HG03025 (cell line): ENCODE data around the gene MBD6.

ENCODE experiments used
- ATAC-seq: cut with Tn5 transposase; IDR thresholded peaks from one replicate; pipeline ENCODE4 v1.9.1; 2021; ENCODE audit warnings: mild to moderate bottlenecking, moderate library complexity; ENCODE audit not compliant: unreplicated experiment, low FRiP score

Gene MBD6

GRCh38 chr12:57522011-57522886, at the start of gene MBD6:
TSS of gene MBD6 (plus strand) at chr12:57522824. CDS start at chr12:57524304, 1,480 bp downstream.
- peak; percentile 32 for ATAC-seq

- no peak for ATAC-seq
These were observed 49.2 kb upstream of the MBD6 start for GRCh38 chr12:57473392-57473791.

- ATAC-seq = no peak
These were observed 48.7 kb upstream of the MBD6 start for GRCh38 chr12:57473886-57474285.

- ATAC-seq = no peak
These were observed 48.2 kb upstream of the MBD6 start for GRCh38 chr12:57474430-57474829.

GRCh38 chr12:57474862-57475261, 47.8 kb upstream of the MBD6 start:
- no peak for ATAC-seq

- no peak for ATAC-seq
These were observed 47.1 kb upstream of the MBD6 start for GRCh38 chr12:57475271-57476161.

- no peak for ATAC-seq
These were observed 46.2 kb upstream of the MBD6 start for GRCh38 chr12:57476162-57476992.

- no peak for ATAC-seq
These were observed 45.5 kb upstream of the MBD6 start for GRCh38 chr12:57476993-57477709.

GRCh38 chr12:57477710-57478681, 44.6 kb upstream of the MBD6 start:
- ATAC-seq = peak; percentile 44

- no peak for ATAC-seq
These were observed 43.6 kb upstream of the MBD6 start for GRCh38 chr12:57479043-57479375.

GRCh38 chr12:57479376-57480115, 43.1 kb upstream of the MBD6 start, which contains the start of gene ARHGAP9:
TSS of gene ARHGAP9 (minus strand) at chr12:57479866. CDS start at chr12:57479406, 460 bp downstream.
- no peak for ATAC-seq

- ATAC-seq = no peak
These were observed 41.0 kb upstream of the MBD6 start for GRCh38 chr12:57481671-57482070.

- no peak for ATAC-seq
These were observed 39.2 kb upstream of the MBD6 start for GRCh38 chr12:57483466-57483865.

GRCh38 chr12:57485695-57486094, 36.9 kb upstream of the MBD6 start:
- no peak for ATAC-seq

- no peak for ATAC-seq
These were observed 35.5 kb upstream of the MBD6 start for GRCh38 chr12:57487055-57487596.

GRCh38 chr12:57487597-57488401, 34.8 kb upstream of the MBD6 start, which contains the start of gene MARS1:
TSS of gene MARS1 (plus strand) at chr12:57488068. CDS start at chr12:57488091, 23 bp downstream.
- ATAC-seq = peak; percentile 95
